ENCODE results near the gene ZNF778. TPM values are rescaled to one million over a fixed set of nuclear protein-coding genes. Genes with fewer than 3 reads are reported as not detected.
A peak's percentile ranks its signal among the peaks of the same experiment; 100 is the strongest.

ZNF778 gene
- total and polyA plus RNA-seq, 2 of the 13 experiments (the other 11 are each of a cell fraction or from before 2014, with no cell fraction given), result 3.8 to 7.2 TPM

DNA sequence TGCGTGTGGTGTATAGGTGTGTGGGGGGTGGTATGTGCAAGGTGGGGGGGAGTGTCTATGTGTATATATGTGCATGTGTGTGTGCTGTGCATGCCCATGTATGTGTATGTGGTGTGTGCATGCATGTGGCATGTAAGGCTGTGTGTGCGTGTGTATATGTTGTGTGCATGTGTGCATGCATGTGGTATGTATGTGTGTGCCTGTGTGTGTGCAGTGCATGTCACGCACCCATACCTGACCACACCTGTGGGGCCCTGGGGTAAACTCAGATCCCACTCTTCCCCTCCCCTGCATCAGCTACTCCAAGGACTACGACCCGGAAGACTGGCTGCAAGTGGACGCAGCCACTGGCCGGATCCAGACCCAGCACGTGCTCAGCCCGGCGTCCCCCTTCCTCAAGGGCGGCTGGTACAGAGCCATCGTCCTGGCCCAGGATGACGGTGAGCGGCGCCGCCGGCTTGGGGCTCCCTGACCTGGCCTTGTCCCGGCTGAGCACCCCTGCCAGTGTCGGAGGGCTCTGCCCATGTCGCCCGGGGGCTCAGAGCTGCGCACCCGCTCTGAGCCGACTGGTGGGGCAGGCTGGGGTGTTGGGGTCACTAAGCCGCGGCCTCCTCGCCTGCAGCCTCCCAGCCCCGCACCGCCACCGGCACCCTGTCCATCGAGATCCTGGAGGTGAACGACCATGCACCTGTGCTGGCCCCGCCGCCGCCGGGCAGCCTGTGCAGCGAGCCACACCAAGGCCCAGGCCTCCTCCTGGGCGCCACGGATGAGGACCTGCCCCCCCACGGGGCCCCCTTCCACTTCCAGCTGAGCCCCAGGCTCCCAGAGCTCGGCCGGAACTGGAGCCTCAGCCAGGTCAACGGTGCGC lies 26.2 kb upstream of the ZNF778 start (continued):
- TF ChIP-seq, protein P1, sequence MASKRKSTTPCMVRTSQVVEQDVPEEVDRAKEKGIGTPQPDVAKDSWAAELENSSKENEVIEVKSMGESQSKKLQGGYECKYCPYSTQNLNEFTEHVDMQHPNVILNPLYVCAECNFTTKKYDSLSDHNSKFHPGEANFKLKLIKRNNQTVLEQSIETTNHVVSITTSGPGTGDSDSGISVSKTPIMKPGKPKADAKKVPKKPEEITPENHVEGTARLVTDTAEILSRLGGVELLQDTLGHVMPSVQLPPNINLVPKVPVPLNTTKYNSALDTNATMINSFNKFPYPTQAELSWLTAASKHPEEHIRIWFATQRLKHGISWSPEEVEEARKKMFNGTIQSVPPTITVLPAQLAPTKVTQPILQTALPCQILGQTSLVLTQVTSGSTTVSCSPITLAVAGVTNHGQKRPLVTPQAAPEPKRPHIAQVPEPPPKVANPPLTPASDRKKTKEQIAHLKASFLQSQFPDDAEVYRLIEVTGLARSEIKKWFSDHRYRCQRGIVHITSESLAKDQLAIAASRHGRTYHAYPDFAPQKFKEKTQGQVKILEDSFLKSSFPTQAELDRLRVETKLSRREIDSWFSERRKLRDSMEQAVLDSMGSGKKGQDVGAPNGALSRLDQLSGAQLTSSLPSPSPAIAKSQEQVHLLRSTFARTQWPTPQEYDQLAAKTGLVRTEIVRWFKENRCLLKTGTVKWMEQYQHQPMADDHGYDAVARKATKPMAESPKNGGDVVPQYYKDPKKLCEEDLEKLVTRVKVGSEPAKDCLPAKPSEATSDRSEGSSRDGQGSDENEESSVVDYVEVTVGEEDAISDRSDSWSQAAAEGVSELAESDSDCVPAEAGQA (IDR thresholded peaks at IDR 0.05; ENCODE audit: low read depth), result 0 out of 2 replicates have a peak, but pooled peaks have one; percentile 40
- TF ChIP-seq, protein P1 (CRISPR knock-in tag; IDR thresholded peaks at IDR 0.05; ENCODE audit: borderline replicate concordance), result no peak
- peak; percentile 72; the same call in 1 of the 2 replicates for TF ChIP-seq ZNF747 (CRISPR knock-in tag; IDR thresholded peaks at IDR 0.05; ENCODE audit: borderline replicate concordance)
- TF ChIP-seq HMG20B (CRISPR knock-in tag; conservative IDR thresholded peaks at IDR 0.05), result no peak
- TF ChIP-seq ZNF773 (CRISPR knock-in tag; IDR thresholded peaks at IDR 0.05; ENCODE audit: borderline replicate concordance), result peak; percentile 75; the same call in 1 of the 2 replicates
- no peak for TF ChIP-seq KLF11 (CRISPR knock-in tag; IDR thresholded peaks at IDR 0.05)
- TF ChIP-seq, protein P2, sequence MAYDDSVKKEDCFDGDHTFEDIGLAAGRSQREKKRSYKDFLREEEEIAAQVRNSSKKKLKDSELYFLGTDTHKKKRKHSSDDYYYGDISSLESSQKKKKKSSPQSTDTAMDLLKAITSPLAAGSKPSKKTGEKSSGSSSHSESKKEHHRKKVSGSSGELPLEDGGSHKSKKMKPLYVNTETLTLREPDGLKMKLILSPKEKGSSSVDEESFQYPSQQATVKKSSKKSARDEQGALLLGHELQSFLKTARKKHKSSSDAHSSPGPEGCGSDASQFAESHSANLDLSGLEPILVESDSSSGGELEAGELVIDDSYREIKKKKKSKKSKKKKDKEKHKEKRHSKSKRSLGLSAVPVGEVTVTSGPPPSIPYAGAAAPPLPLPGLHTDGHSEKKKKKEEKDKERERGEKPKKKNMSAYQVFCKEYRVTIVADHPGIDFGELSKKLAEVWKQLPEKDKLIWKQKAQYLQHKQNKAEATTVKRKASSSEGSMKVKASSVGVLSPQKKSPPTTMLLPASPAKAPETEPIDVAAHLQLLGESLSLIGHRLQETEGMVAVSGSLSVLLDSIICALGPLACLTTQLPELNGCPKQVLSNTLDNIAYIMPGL (CRISPR knock-in tag; IDR thresholded peaks at IDR 0.05; ENCODE audit: borderline replicate concordance in 1 of 2, low read depth in 1 of 2), result peak in 1 of 2 experiments; percentile 62; a peak in 1 of 4 replicates
- peak; percentile 29; the same call in 1 of the 2 replicates for TF ChIP-seq AHR (CRISPR knock-in tag; IDR thresholded peaks at IDR 0.05)
- TF ChIP-seq XBP1 (CRISPR knock-in tag; IDR thresholded peaks at IDR 0.05), result no peak
- TF ChIP-seq SAFB2 (CRISPR knock-in tag; IDR thresholded peaks at IDR 0.05; ENCODE audit: borderline replicate concordance, low read depth), result 0 out of 2 replicates have a peak, but pooled peaks have one; percentile 16
- no peak; the same call in 1 of the 2 replicates for TF ChIP-seq DNMT1 (CRISPR knock-in tag; IDR thresholded peaks at IDR 0.05)
- TF ChIP-seq SMAD1 (CRISPR knock-in tag; IDR thresholded peaks at IDR 0.05; ENCODE audit: borderline replicate concordance, low read depth), result no peak
- peak; percentile 29; the same call in 1 of the 2 replicates for TF ChIP-seq TAF1 (CRISPR knock-in tag; IDR thresholded peaks at IDR 0.05)
- no peak for TF ChIP-seq ZNF629 (CRISPR knock-in tag; conservative IDR thresholded peaks at IDR 0.05)
- no peak for TF ChIP-seq FOXA1 (IDR thresholded peaks at IDR 0.05)
- TF ChIP-seq FOXA1 (CRISPR knock-in tag; IDR thresholded peaks at IDR 0.05), result no peak
- no peak for TF ChIP-seq ZNF670 (CRISPR knock-in tag; IDR thresholded peaks at IDR 0.05; ENCODE audit: borderline replicate concordance)
- TF ChIP-seq, protein P3, sequence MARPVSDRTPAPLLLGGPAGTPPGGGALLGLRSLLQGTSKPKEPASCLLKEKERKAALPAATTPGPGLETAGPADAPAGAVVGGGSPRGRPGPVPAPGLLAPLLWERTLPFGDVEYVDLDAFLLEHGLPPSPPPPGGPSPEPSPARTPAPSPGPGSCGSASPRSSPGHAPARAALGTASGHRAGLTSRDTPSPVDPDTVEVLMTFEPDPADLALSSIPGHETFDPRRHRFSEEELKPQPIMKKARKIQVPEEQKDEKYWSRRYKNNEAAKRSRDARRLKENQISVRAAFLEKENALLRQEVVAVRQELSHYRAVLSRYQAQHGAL (CRISPR knock-in tag; IDR thresholded peaks at IDR 0.05; ENCODE audit: not compliant biosample characterization), result no peak
- TF ChIP-seq HNRNPL (IDR thresholded peaks at IDR 0.05; ENCODE audit: low read depth, low read length), result peak; percentile 77

Data from HepG2 (cell line).